GM23338 (cell line): ENCODE results near the gene DUSP3.

Experiments
- CREB1 ChIP-seq: fragments of 250-450 bp; sonication (Bioruptor Pico); IDR thresholded peaks from 2 replicates; pipeline ENCODE4 v1.5.0; 2020; ENCODE audit warnings: low read depth, mild to moderate bottlenecking, moderate library complexity
- CTCF ChIP-seq, 2 experiments: fragments of 200-600 bp in 1 of 2; sonication (generic) in 1 of 2; conservative IDR thresholded peaks; 2 replicates each; pipeline versions ENCODE4 v1.5.1 to v1.6.1; 2016 to 2017; ENCODE audit warnings: antibody characterized with exemption in 2 of 2, low read depth in 2 of 2, mild to moderate bottlenecking in 2 of 2, moderate library complexity in 1 of 2
- EZH2 ChIP-seq: fragments of 200-600 bp; sonication (generic); IDR thresholded peaks from one replicate; pipeline ENCODE4 v1.8.0; 2017; ENCODE audit warnings: antibody characterized with exemption, mild to moderate bottlenecking, low read depth; ENCODE audit not compliant: unreplicated experiment
- EZH2phosphoT487 ChIP-seq: fragments of 200-600 bp; sonication (generic); IDR thresholded peaks from one replicate; pipeline ENCODE4 v1.8.1; 2018; ENCODE audit warnings: antibody characterized with exemption; ENCODE audit not compliant: unreplicated experiment
- JUNB ChIP-seq: IDR thresholded peaks from one replicate; pipeline ENCODE4 v1.6.1; 2016; ENCODE audit warnings: antibody characterized with exemption; ENCODE audit not compliant: unreplicated experiment
- POLR2AphosphoS5 ChIP-seq: IDR thresholded peaks from 2 replicates; pipeline ENCODE4 v1.6.1; 2016; ENCODE audit warnings: antibody characterized with exemption, low read depth
- STAT1 ChIP-seq: IDR thresholded peaks from one replicate; pipeline ENCODE4 v1.6.1; 2016; ENCODE audit warnings: antibody characterized with exemption; ENCODE audit not compliant: unreplicated experiment
- ZNF114 ChIP-seq: fragments of 250-450 bp; sonication (Bioruptor Pico); IDR thresholded peaks from 2 replicates; pipeline ENCODE4 v1.5.0; 2020; ENCODE audit warnings: mild to moderate bottlenecking, moderate library complexity
- TF ChIP-seq, protein P1 (sequence below): IDR thresholded peaks from one replicate; pipeline ENCODE4 v1.6.1; 2018; ENCODE audit warnings: antibody characterized with exemption; ENCODE audit not compliant: unreplicated experiment

DNA sequence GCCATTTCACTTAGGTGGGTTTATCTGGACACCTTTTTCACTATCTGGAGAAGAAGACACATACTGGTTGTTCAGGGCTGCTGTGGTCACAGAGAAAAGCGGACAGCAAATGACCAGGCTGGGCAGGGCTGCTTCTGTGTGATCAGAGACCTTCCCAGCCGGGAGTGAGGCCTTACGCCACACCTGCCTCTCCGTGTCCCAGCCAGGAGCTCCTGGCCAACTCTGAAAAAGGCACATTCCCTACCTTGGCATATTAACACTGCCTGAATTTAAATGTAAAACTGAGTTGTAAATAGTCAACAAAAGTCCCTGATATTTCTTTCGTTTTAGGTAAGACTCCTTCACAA is 11.1 kb downstream of the DUSP3 start:
- TF ChIP-seq CTCF (conservative IDR thresholded peaks at IDR 0.05; ENCODE audit: low read depth in 2 of 2) (no peak), JUNB (no peak), EZH2 (no peak), EZH2phosphoT487 (no peak), POLR2AphosphoS5 (no peak), ZNF114 (no peak), STAT1 (no peak), CREB1 (CRISPR knock-in tag) (no peak)
- TF ChIP-seq, protein P1, sequence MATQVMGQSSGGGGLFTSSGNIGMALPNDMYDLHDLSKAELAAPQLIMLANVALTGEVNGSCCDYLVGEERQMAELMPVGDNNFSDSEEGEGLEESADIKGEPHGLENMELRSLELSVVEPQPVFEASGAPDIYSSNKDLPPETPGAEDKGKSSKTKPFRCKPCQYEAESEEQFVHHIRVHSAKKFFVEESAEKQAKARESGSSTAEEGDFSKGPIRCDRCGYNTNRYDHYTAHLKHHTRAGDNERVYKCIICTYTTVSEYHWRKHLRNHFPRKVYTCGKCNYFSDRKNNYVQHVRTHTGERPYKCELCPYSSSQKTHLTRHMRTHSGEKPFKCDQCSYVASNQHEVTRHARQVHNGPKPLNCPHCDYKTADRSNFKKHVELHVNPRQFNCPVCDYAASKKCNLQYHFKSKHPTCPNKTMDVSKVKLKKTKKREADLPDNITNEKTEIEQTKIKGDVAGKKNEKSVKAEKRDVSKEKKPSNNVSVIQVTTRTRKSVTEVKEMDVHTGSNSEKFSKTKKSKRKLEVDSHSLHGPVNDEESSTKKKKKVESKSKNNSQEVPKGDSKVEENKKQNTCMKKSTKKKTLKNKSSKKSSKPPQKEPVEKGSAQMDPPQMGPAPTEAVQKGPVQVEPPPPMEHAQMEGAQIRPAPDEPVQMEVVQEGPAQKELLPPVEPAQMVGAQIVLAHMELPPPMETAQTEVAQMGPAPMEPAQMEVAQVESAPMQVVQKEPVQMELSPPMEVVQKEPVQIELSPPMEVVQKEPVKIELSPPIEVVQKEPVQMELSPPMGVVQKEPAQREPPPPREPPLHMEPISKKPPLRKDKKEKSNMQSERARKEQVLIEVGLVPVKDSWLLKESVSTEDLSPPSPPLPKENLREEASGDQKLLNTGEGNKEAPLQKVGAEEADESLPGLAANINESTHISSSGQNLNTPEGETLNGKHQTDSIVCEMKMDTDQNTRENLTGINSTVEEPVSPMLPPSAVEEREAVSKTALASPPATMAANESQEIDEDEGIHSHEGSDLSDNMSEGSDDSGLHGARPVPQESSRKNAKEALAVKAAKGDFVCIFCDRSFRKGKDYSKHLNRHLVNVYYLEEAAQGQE: no peak
